Measurements from ENCODE around the gene ZNF19.
A peak's percentile ranks its signal among the peaks of the same experiment; 100 is the strongest.
"Not testable (repeated sequence)": the region's sequence is repeated elsewhere in the genome, so short reads cannot be mapped to it uniquely, and the experiment has no call there.

ZNF19 gene

GRCh38 chr16:71489122-71489521 lies at the start of gene ZNF19:
ZNF19 (minus strand) TSS chr16:71489324; CDS start chr16:71482114, 7,210 bp downstream.
- DNase-seq = no peak

GRCh38 chr16:71537643-71538042 lies 48.5 kb upstream of the ZNF19 start:
- no peak for DNase-seq

- no peak for DNase-seq
Observed at GRCh38 chr16:71536752-71537499, 47.8 kb upstream of the ZNF19 start.

GRCh38 chr16:71532366-71532765 lies 43.2 kb upstream of the ZNF19 start:
- no peak for DNase-seq

- DNase-seq = no peak
Observed at GRCh38 chr16:71528863-71529262, 39.7 kb upstream of the ZNF19 start.

GRCh38 chr16:71528257-71528656 lies 39.1 kb upstream of the ZNF19 start:
- DNase-seq = no peak

- no peak for DNase-seq
Observed at GRCh38 chr16:71526111-71526631, 37.0 kb upstream of the ZNF19 start, which contains the start of gene CHST4. CHST4 (plus strand) TSS chr16:71526426; CDS start chr16:71536678, 10,252 bp downstream.

GRCh38 chr16:71524566-71525553 lies 35.7 kb upstream of the ZNF19 start:
- DNase-seq = no peak

- no peak for DNase-seq
Observed at GRCh38 chr16:71520550-71520949, 31.4 kb upstream of the ZNF19 start.

GRCh38 chr16:71515026-71515425 lies 25.9 kb upstream of the ZNF19 start:
- DNase-seq = no peak

GRCh38 chr16:71514476-71514875 lies 25.4 kb upstream of the ZNF19 start:
- no peak for DNase-seq

GRCh38 chr16:71513302-71513701 lies 24.2 kb upstream of the ZNF19 start:
- DNase-seq = no peak

GRCh38 chr16:71507061-71507460 lies 17.9 kb upstream of the ZNF19 start:
- no peak for DNase-seq

- DNase-seq = no peak
Observed at GRCh38 chr16:71504901-71505300, 15.8 kb upstream of the ZNF19 start.

- not testable (repeated sequence) for DNase-seq
Observed at GRCh38 chr16:71504051-71504450, 14.9 kb upstream of the ZNF19 start.

- DNase-seq = no peak
Observed at GRCh38 chr16:71501547-71501946, 12.4 kb upstream of the ZNF19 start.

GRCh38 chr16:71500964-71501363 lies 11.8 kb upstream of the ZNF19 start:
- DNase-seq = no peak

- peak; percentile 35 for DNase-seq
Observed at GRCh38 chr16:71499775-71500364, 10.7 kb upstream of the ZNF19 start.

GRCh38 chr16:71498031-71498430 lies 8.9 kb upstream of the ZNF19 start:
- no peak for DNase-seq

- DNase-seq = no peak
Observed at GRCh38 chr16:71493213-71493612, 4.1 kb upstream of the ZNF19 start.

GRCh38 chr16:71492786-71493185 lies 3.7 kb upstream of the ZNF19 start:
- DNase-seq = no peak

- no peak for DNase-seq
Observed at GRCh38 chr16:71491054-71491453, 1.9 kb upstream of the ZNF19 start.

- no peak for DNase-seq
Observed at GRCh38 chr16:71490361-71490760, 1.2 kb upstream of the ZNF19 start.
